SK-N-SH (cell line): Measurements from ENCODE around the gene ZNF407. TPM values are rescaled to one million over a fixed set of nuclear protein-coding genes. Genes with fewer than 3 reads are reported as not detected.

Experiments used
- CTCF ChIA-PET: fragments of 300-600, 350-600 bp; formaldehyde crosslinking; extraction: SDS; loops from one replicate; lab custom pipeline; 2021; lab: Yijun Ruan, JAX
- POLR2A ChIA-PET: fragments of 350-600 bp; sonication (Branson Sonifier 250); formaldehyde crosslinking; extraction: SDS; loops from one replicate; lab custom pipeline; 2020; ENCODE audit warnings: antibody characterized with exemption, inconsistent platforms; lab: Yijun Ruan, JAX
- DNase-seq: peaks from one replicate; pipeline ENCODE4 v3.0.0; 2012
- H2AFZ ChIP-seq: fragments of 200-600 bp; sonication (generic); 2 replicates; pipeline ENCODE4 v1.8.1; 2016; ENCODE audit warnings: antibody characterized with exemption, mild to moderate bottlenecking, low read depth
- H3F3A ChIP-seq: fragments of 200-600 bp; sonication (generic); replicated peaks from 2 replicates; pipeline ENCODE3; 2016; ENCODE audit warnings: antibody characterized with exemption, mild to moderate bottlenecking; ENCODE audit not compliant: insufficient read depth
- H3K27ac ChIP-seq, 2 experiments: fragments of 200-500 bp in 1 of 2; fragments of 200-600 bp in 1 of 2; sonication (Bioruptor generic) in 1 of 2; sonication (generic), shearing (Covaris generic) in 1 of 2; 2 replicates each; pipeline versions ENCODE4 v1.5.1 to v1.6.1; 2014 to 2016; ENCODE audit warnings: low read depth in 2 of 2, inconsistent platforms in 1 of 2, low read length in 1 of 2, mild to moderate bottlenecking in 1 of 2, mixed read lengths in 1 of 2
- H3K27me3 ChIP-seq: fragments of 200-600 bp; sonication (generic), shearing (Covaris generic); 2 replicates; pipeline ENCODE4 v1.6.1; 2016; ENCODE audit warnings: mixed run types; ENCODE audit not compliant: insufficient read depth
- H3K36me3 ChIP-seq, 2 experiments: fragments of 200-500 bp in 1 of 2; fragments of 200-600 bp in 1 of 2; sonication (Bioruptor generic) in 1 of 2; sonication (generic) in 1 of 2; replicated peaks in 1 of 2; 2 replicates each; pipeline versions ENCODE3 to v1.5.1; 2014 to 2016; ENCODE audit warnings: low read length in 1 of 2, mild to moderate bottlenecking in 1 of 2; ENCODE audit not compliant: insufficient read depth in 2 of 2, control insufficient read depth in 1 of 2
- H3K4me1 ChIP-seq, 2 experiments: fragments of 200-500 bp in 1 of 2; fragments of 200-600 bp in 1 of 2; sonication (Bioruptor generic) in 1 of 2; sonication (generic), shearing (Covaris generic) in 1 of 2; 2 replicates each; pipeline versions ENCODE4 v1.5.1 to v1.6.1; 2014 to 2016; ENCODE audit warnings: low read depth in 1 of 2, low read length in 1 of 2, mixed run types in 1 of 2; ENCODE audit not compliant: insufficient read depth in 2 of 2, control insufficient read depth in 1 of 2
- H3K4me2 ChIP-seq: fragments of 200-600 bp; sonication (generic), shearing (Covaris generic); 2 replicates; pipeline ENCODE4 v1.6.1; 2017; ENCODE audit warnings: mixed run types
- H3K4me3 ChIP-seq, 2 experiments: fragments of 200-500 bp in 1 of 2; fragments of 200-600 bp in 1 of 2; sonication (Bioruptor generic) in 1 of 2; sonication (generic), shearing (Covaris generic) in 1 of 2; 2 replicates each; pipeline versions ENCODE4 v1.5.1 to v1.8.1; 2014 to 2016; ENCODE audit warnings: low read depth in 2 of 2, inconsistent platforms in 1 of 2, low read length in 1 of 2, mild to moderate bottlenecking in 1 of 2, mixed read lengths in 1 of 2, moderate library complexity in 1 of 2
- H3K79me2 ChIP-seq: fragments of 200-600 bp; sonication (generic); 2 replicates; pipeline ENCODE4 v1.8.1; 2017; ENCODE audit warnings: mild to moderate bottlenecking; ENCODE audit not compliant: insufficient read depth
- H3K9ac ChIP-seq: fragments of 200-600 bp; sonication (generic); 2 replicates; pipeline ENCODE4 v1.6.1; 2017; ENCODE audit warnings: mixed run types
- H3K9me2 ChIP-seq: fragments of 200-600 bp; sonication (generic); 2 replicates; pipeline ENCODE4 v1.6.1; 2017; ENCODE audit warnings: mixed run types
- H3K9me3 ChIP-seq: fragments of 200-600 bp; sonication (generic); 2 replicates; pipeline ENCODE4 v1.6.1; 2017; ENCODE audit warnings: mixed run types, mild to moderate bottlenecking, moderate library complexity
- H4K20me1 ChIP-seq: fragments of 200-600 bp; sonication (generic); 2 replicates; pipeline ENCODE4 v1.6.1; 2017; ENCODE audit warnings: mild to moderate bottlenecking, mixed run types; ENCODE audit not compliant: insufficient read depth
- CHD2 ChIP-seq: fragments of 150-350 bp; IDR thresholded peaks from 2 replicates; pipeline ENCODE4 v1.6.1; 2018; ENCODE audit warnings: low read length; ENCODE audit not compliant: partially characterized antibody
- ELF1 ChIP-seq: IDR thresholded peaks from 2 replicates; pipeline ENCODE4 v1.4.0; 2012
- EP300 ChIP-seq, 2 experiments: IDR thresholded peaks; 2 replicates each; pipeline versions ENCODE4 v1.4.0 to v1.6.1; 2012; ENCODE audit warnings: borderline replicate concordance in 1 of 2, low read depth in 1 of 2, low read length in 1 of 2
- EZH2phosphoT487 ChIP-seq: fragments of 200-600 bp; sonication (generic); IDR thresholded peaks from 2 replicates; pipeline ENCODE4 v1.6.1; 2017; ENCODE audit warnings: low read depth, mixed run types, mild to moderate bottlenecking, antibody characterized with exemption, moderate library complexity, borderline replicate concordance
- FOSL2 ChIP-seq: IDR thresholded peaks from 2 replicates; pipeline ENCODE4 v1.4.0; 2012; ENCODE audit warnings: low read depth, mild to moderate bottlenecking, moderate library complexity, borderline replicate concordance
- GABPA ChIP-seq: IDR thresholded peaks from 2 replicates; pipeline ENCODE4 v1.4.0; 2012; ENCODE audit warnings: low read depth, mild to moderate bottlenecking
- GATA2 ChIP-seq: sonication (generic); formaldehyde crosslinking; IDR thresholded peaks from 2 replicates; pipeline ENCODE4 v1.5.0; 2020; ENCODE audit warnings: mild to moderate bottlenecking, missing genetic modification reagents
- IRF3 ChIP-seq: fragments of 150-350 bp; IDR thresholded peaks from 2 replicates; pipeline ENCODE4 v1.6.1; 2016; ENCODE audit warnings: mild to moderate bottlenecking, low read depth, low read length
- MAX ChIP-seq: IDR thresholded peaks from 2 replicates; pipeline ENCODE4 v1.4.0; 2012; ENCODE audit warnings: low read depth
- MEF2A ChIP-seq: IDR thresholded peaks from 2 replicates; pipeline ENCODE4 v1.4.0; 2012; ENCODE audit warnings: low read depth, borderline replicate concordance
- MXI1 ChIP-seq: IDR thresholded peaks from 2 replicates; pipeline ENCODE4 v1.6.1; 2012; ENCODE audit warnings: mild to moderate bottlenecking, low read depth, low read length, improper control_type of control experiment
- POLR2AphosphoS5 ChIP-seq: IDR thresholded peaks from 2 replicates; pipeline ENCODE4 v1.6.1; 2012; ENCODE audit warnings: low read depth, low read length
- RCOR1 ChIP-seq: fragments of 150-350 bp; IDR thresholded peaks from 2 replicates; pipeline ENCODE4 v1.6.1; 2017; ENCODE audit warnings: antibody characterized with exemption, low read length
- RFX5 ChIP-seq: IDR thresholded peaks from 2 replicates; pipeline ENCODE4 v1.6.1; 2012; ENCODE audit warnings: mild to moderate bottlenecking, improper control_type of control experiment, low read length
- SIN3A ChIP-seq: IDR thresholded peaks from 2 replicates; pipeline ENCODE4 v1.6.1; 2012; ENCODE audit warnings: low read depth, mild to moderate bottlenecking, low read length, moderate library complexity, borderline replicate concordance
- SMC3 ChIP-seq: IDR thresholded peaks from 2 replicates; pipeline ENCODE4 v1.6.1; 2012; ENCODE audit warnings: low read depth, low read length, improper control_type of control experiment
- TAF1 ChIP-seq: IDR thresholded peaks from 2 replicates; pipeline ENCODE4 v1.6.1; 2012; ENCODE audit warnings: low read depth, mild to moderate bottlenecking, low read length, moderate library complexity, borderline replicate concordance
- TEAD4 ChIP-seq: IDR thresholded peaks from 2 replicates; pipeline ENCODE4 v1.4.0; 2012; ENCODE audit warnings: mild to moderate bottlenecking, borderline replicate concordance; ENCODE audit not compliant: insufficient read depth
- USF2 ChIP-seq: fragments of 150-350 bp; IDR thresholded peaks from 2 replicates; pipeline ENCODE4 v1.6.1; 2017; ENCODE audit warnings: antibody characterized with exemption, low read length, low read depth, borderline replicate concordance
- WGBS: methylation state at CpG from one replicate; pipeline ENCODE4 v1.1.6; 2017; ENCODE audit warnings: low lambda C conversion rate; 5-methylcytosine and 5-hydroxymethylcytosine counted together
- polyA plus RNA-seq, 3 experiments: library from polyadenylated mRNA; depleted of rRNA; stranded (reverse); fragments of >200 nt; gene quantifications; 2 replicates each; pipeline ENCODE4 v1.2.3, GENCODE V29; 2012

Gene ZNF407
- polyA plus RNA-seq, 1 of the 3 experiments (the other 2 are of a cell fraction) = 2.6 TPM

- CTCF ChIA-PET = interaction anchor here (1.0 to 1.2 kb wide), 2 partner anchors 32 to 469 kb away, joined by 4 to 5 read pairs; no protein-coding TSS in a partner anchor
- WGBS = 47% methylated on average over 2 of the region's 2 CpGs
- POLR2A ChIA-PET = interaction anchor here (1.4 kb wide), 1 partner anchor 12 kb away, joined by 3 read pairs; no protein-coding TSS in a partner anchor
Measured at GRCh38 chr18:75009296-75009695, 411.6 kb downstream of the ZNF407 start.

GRCh38 chr18:75009878-75010277 lies 412.2 kb downstream of the ZNF407 start:
- no peaks in the 10 kb centered on the region for H3K36me3 ChIP-seq
- H3K79me2 ChIP-seq = no peaks in the 10 kb centered on the region
- CTCF ChIA-PET = interaction anchor here (1.0 to 1.2 kb wide), 2 partner anchors 32 to 469 kb away, joined by 4 to 5 read pairs; no protein-coding TSS in a partner anchor
- H3K4me2 ChIP-seq = no peak overlapping the region
- no peaks in the 10 kb centered on the region for H3K9me2 ChIP-seq
- no peak for DNase-seq
- H3K27me3 ChIP-seq = no peaks in the 10 kb centered on the region
- H3K4me1 ChIP-seq = peaks cover 0 to 5% of the 10 kb centered on the region in 2 experiments; a peak in 2 of 4 replicates
- H4K20me1 ChIP-seq = no peaks in the 10 kb centered on the region
- H3K4me3 ChIP-seq = no peak overlapping the region
- H2AFZ ChIP-seq = no peak overlapping the region
- POLR2A ChIA-PET = interaction anchor here (1.4 kb wide), 1 partner anchor 13 kb away, joined by 3 read pairs; no protein-coding TSS in a partner anchor
- H3F3A ChIP-seq = no peaks in the 10 kb centered on the region
- H3K9me3 ChIP-seq = no peaks in the 10 kb centered on the region
- H3K27ac ChIP-seq = 0 out of 4 replicates have a peak overlapping the region, but pooled peaks of 1 of the 2 experiments have one; percentile 11
- 80% methylated on average over 4 of the region's 4 CpGs for whole genome bisulfite sequencing
- no peak overlapping the region for H3K9ac ChIP-seq
- TF ChIP-seq SMC3 (no peak), MXI1 (no peak), SIN3A (no peak), CHD2 (no peak), RFX5 (no peak), TAF1 (no peak), MAX (no peak), RCOR1 (no peak), GABPA (no peak), FOSL2 (no peak), MEF2A (no peak), ELF1 (no peak), TEAD4 (no peak), POLR2AphosphoS5 (no peak), EZH2phosphoT487 (no peak), USF2 (no peak), GATA2 (CRISPR knock-in tag) (no peak), EP300 (IDR thresholded peaks at IDR 0.05; ENCODE audit: borderline replicate concordance in 1 of 2, low read depth in 1 of 2, low read length in 1 of 2) (no peak)

More at GRCh38 chr18:75009296-75009695, 411.6 kb downstream of the ZNF407 start:
- no peak for TF ChIP-seq IRF3
- TF ChIP-seq MAX = no peak
- no peak for TF ChIP-seq SMC3
- H3K4me3 ChIP-seq = no peak overlapping the region
- no peaks in the 10 kb centered on the region for H3K9me2 ChIP-seq
- peaks cover 0 to 5% of the 10 kb centered on the region in 2 experiments; a peak in 2 of 4 replicates for H3K4me1 ChIP-seq
- no peak overlapping the region for H3K27ac ChIP-seq
- H2AFZ ChIP-seq = no peak overlapping the region
- H3K9me3 ChIP-seq = no peaks in the 10 kb centered on the region
- DNase-seq = no peak
- H3K36me3 ChIP-seq = no peaks in the 10 kb centered on the region
- H3K4me2 ChIP-seq = no peak overlapping the region
- no peak overlapping the region for H3K9ac ChIP-seq
- no peaks in the 10 kb centered on the region for H4K20me1 ChIP-seq
- H3K79me2 ChIP-seq = no peaks in the 10 kb centered on the region
- no peaks in the 10 kb centered on the region for H3K27me3 ChIP-seq
- H3F3A ChIP-seq = no peaks in the 10 kb centered on the region
